Endothelial cell of umbilical vein (primary cell): ENCODE data around the gene SUOX.
"Not testable (repeated sequence)": the region's sequence is repeated elsewhere in the genome, so short reads cannot be mapped to it uniquely, and the experiment has no call there.

Source experiments
- EZH2 ChIP-seq: IDR thresholded peaks from 2 replicates; pipeline ENCODE4 v1.6.1; 2012; ENCODE audit warnings: borderline replicate concordance, low read depth, mild to moderate bottlenecking, moderate library complexity, low read length, inconsistent platforms; ENCODE audit not compliant: severe bottlenecking
- POLR2A ChIP-seq: IDR thresholded peaks from 2 replicates; pipeline ENCODE4 v1.6.1; 2012; ENCODE audit warnings: low read depth, mild to moderate bottlenecking, control low read depth, low read length
- POLR2AphosphoS5 ChIP-seq: IDR thresholded peaks from 2 replicates; pipeline ENCODE4 v1.6.1; 2012; ENCODE audit warnings: low read depth, mild to moderate bottlenecking, control low read depth, low read length, moderate library complexity; ENCODE audit not compliant: insufficient read depth

GRCh38 chr12:55999999-56000540 lies 3.0 kb downstream of the SUOX start:
- TF ChIP-seq POLR2A, POLR2AphosphoS5, EZH2: not testable (repeated sequence)
